ENCODE results near the gene LTBP2.

Gene LTBP2

DNA sequence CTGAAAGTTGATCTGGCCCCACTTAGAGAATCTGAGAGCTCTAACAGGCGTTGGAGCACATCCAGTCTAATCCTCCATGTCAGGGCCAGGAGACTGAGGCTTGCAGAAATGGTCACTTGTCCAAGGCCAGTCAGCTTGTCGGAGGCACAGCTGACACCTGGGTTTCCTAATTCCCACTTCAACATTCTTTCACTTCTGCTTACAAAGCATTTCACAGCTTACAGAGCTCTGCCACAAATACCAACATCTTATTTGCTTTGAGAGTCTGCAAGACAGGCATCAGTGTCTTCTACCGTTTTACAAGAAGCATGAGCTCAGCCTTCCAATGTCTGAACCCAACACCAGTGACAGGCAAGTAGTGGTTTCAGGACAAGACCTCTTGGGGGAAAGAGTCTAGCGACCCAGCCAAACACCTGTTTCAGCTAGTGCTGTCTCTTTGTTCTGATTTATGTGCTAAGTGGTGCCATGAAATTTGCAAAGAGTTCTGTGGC lies 86.6 kb downstream of the LTBP2 start:
- Histone ChIP-seq H3K9ac (ENCODE audit: low read depth, low read length) (no peak overlapping the region), H3K4me1 (ENCODE audit: control insufficient read depth, insufficient read depth, low read length) (no peaks in the 10 kb centered on the region), H3K9me3 (ENCODE audit: control insufficient read depth, insufficient read depth, low read length) (no peaks in the 10 kb centered on the region), H3K27me3 (ENCODE audit: control insufficient read depth, insufficient read depth, low read length) (no peaks in the 10 kb centered on the region), H3K4me3 (ENCODE audit: low read depth, low read length) (no peak overlapping the region), H3K36me3 (ENCODE audit: control insufficient read depth, insufficient read depth, low read length) (no peaks in the 10 kb centered on the region)

DNA sequence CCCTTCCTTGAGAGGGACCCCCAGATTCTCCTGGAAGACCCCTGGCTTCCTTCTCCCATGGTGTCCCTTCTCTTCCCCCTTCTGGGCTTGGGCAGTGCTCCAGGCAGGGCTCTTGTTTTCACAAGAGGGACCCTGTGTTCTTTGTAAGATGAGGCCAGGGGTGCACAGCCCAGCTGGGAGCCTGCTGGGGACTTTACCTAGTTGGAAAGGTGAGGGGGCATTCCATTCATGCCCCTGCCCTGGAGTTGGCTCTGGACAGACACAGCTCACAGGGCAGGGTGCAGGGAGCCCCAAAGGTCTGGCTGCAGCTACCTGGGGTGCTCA lies 87.3 kb downstream of the LTBP2 start:
- H3K9ac ChIP-seq (ENCODE audit: low read depth, low read length): no peak overlapping the region
- H3K9me3 ChIP-seq (ENCODE audit: control insufficient read depth, insufficient read depth, low read length): no peaks in the 10 kb centered on the region
- H3K4me3 ChIP-seq (ENCODE audit: low read depth, low read length): no peak overlapping the region
- H3K4me1 ChIP-seq (ENCODE audit: control insufficient read depth, insufficient read depth, low read length): no peaks in the 10 kb centered on the region
- H3K27me3 ChIP-seq (ENCODE audit: control insufficient read depth, insufficient read depth, low read length): no peaks in the 10 kb centered on the region
- no peaks in the 10 kb centered on the region for H3K36me3 ChIP-seq (ENCODE audit: control insufficient read depth, insufficient read depth, low read length)

DNA sequence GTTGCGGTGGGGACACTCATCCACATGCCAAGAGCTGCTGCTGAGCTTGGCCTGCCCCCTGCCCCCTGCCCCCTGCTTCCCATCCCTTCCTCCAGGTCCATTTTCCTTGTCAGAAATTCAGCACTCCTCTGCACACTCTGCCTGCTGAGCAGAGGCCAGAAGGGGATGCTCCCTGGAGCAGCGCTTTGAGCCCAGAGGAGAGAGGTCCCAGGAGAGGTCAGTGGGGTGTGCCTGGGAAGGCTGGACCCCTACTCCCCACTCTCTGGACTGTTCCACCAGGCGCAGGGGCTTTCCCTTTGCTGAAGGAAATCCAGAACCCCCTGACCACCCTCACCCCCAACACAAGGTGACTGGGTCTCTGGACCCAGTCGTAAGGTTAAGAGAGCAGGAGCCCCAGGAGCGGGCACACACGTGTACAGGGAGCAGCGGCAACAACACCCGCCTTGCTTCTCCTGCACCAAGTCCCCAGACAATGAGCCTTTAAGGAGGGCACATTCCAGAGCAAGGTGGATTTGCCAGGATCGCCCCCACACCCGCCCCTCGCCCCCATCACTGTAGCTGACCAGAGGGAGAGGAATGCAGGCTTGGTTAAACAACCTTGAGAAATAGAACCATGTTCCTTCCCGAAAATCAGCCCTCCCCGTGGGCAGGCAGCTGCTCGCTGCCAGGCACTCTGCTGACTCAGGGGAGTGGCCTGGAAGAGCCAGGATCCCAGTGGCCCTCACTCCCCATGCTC lies 87.8 kb downstream of the LTBP2 start:
- no peak overlapping the region for H3K4me3 ChIP-seq (ENCODE audit: low read depth, low read length)
- no peaks in the 10 kb centered on the region for H3K4me1 ChIP-seq (ENCODE audit: control insufficient read depth, insufficient read depth, low read length)
- no peak overlapping the region for H3K9ac ChIP-seq (ENCODE audit: low read depth, low read length)
- H3K27me3 ChIP-seq (ENCODE audit: control insufficient read depth, insufficient read depth, low read length): no peaks in the 10 kb centered on the region
- H3K9me3 ChIP-seq (ENCODE audit: control insufficient read depth, insufficient read depth, low read length): no peaks in the 10 kb centered on the region
- H3K36me3 ChIP-seq (ENCODE audit: control insufficient read depth, insufficient read depth, low read length): no peaks in the 10 kb centered on the region

DNA sequence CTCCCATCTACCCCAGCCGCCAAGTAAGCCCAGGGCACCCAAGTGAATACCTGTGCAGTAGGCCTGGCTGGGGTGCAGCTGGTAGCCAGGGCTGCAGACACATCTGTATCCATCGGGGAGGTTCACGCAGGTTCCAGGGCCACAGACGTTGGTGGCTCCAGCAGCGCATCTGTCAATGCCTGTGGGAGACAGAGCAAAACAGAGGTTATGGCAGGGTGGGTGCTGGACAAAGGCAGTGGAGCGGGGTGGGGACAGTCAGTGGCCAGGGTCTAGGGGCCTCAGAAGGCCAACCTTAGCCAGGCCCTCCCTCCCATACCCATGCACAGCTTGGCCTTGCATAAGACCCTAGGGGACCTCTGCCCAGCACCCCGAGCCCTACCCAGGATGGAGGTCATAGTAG lies 89.3 kb downstream of the LTBP2 start:
- Histone ChIP-seq H3K9ac (ENCODE audit: low read depth, low read length) (no peak overlapping the region), H3K4me3 (ENCODE audit: low read depth, low read length) (no peak overlapping the region), H3K9me3 (ENCODE audit: control insufficient read depth, insufficient read depth, low read length) (no peaks in the 10 kb centered on the region), H3K4me1 (ENCODE audit: control insufficient read depth, insufficient read depth, low read length) (no peaks in the 10 kb centered on the region), H3K36me3 (ENCODE audit: control insufficient read depth, insufficient read depth, low read length) (no peaks in the 10 kb centered on the region), H3K27me3 (ENCODE audit: control insufficient read depth, insufficient read depth, low read length) (no peaks in the 10 kb centered on the region)

DNA sequence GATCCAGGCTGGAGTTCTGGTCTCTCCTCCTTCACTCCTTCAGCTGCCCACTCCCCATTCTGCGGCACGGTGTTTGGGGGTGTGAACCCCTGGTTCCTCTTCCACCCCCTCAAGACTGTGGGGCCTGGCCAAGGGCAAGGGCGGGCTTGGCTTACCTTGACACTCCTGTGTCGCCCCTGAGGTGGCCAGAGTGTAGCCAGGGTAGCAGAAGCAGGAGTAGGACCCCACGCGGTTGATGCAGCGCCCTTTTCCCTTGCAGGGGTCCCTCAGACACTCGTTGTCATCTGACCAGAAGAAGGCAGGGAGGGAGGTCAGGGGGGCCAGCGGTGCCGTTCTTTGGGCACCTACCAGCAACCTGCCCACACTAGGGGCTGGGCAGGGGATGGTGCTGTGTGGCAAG lies 90.3 kb downstream of the LTBP2 start:
- Histone ChIP-seq H3K36me3 (ENCODE audit: control insufficient read depth, insufficient read depth, low read length) (no peaks in the 10 kb centered on the region), H3K4me1 (ENCODE audit: control insufficient read depth, insufficient read depth, low read length) (no peaks in the 10 kb centered on the region), H3K9me3 (ENCODE audit: control insufficient read depth, insufficient read depth, low read length) (no peaks in the 10 kb centered on the region), H3K9ac (ENCODE audit: low read depth, low read length) (no peak overlapping the region), H3K27me3 (ENCODE audit: control insufficient read depth, insufficient read depth, low read length) (no peaks in the 10 kb centered on the region), H3K4me3 (ENCODE audit: low read depth, low read length) (no peak overlapping the region)

DNA sequence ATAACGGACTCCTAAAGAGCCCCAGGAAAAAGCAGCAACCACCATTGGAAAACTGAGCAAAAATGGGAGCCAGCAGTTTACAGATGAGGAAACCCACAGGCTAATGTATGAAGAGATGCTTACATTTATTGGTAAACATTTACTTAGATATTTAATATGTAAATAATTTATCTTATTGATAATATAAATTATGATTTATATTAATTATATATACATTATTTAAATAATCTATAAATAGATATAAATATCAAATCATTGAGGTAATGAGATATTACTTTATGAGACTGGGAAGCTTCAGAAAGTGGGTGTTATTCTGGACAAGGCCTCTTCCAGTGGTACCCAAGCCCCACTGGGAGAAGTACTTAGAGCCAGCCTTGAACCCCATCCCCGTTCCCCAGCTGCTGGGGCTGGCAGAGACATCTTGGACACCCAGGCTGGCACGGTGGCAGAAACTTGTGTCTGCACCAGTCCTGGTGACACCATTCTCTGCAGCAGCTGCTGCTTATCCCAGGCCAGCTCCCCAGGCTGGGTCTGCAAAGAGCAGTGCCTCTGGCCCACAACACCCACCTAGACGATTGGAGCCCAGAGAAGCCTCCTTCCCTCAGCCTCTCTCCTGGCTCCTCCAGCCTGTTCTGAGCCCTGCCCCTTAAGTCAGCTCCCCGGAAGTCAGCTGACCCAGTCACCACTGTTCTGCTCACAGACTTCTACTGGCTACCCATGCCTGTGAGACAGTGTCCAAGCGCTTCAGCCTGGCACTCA lies 92.5 kb downstream of the LTBP2 start:
- H3K27me3 ChIP-seq (ENCODE audit: control insufficient read depth, insufficient read depth, low read length): no peaks in the 10 kb centered on the region
- no peak overlapping the region for H3K4me3 ChIP-seq (ENCODE audit: low read depth, low read length)
- no peaks in the 10 kb centered on the region for H3K36me3 ChIP-seq (ENCODE audit: control insufficient read depth, insufficient read depth, low read length)
- no peaks in the 10 kb centered on the region for H3K9me3 ChIP-seq (ENCODE audit: control insufficient read depth, insufficient read depth, low read length)
- no peaks in the 10 kb centered on the region for H3K4me1 ChIP-seq (ENCODE audit: control insufficient read depth, insufficient read depth, low read length)
- H3K9ac ChIP-seq (ENCODE audit: low read depth, low read length): no peak overlapping the region

DNA sequence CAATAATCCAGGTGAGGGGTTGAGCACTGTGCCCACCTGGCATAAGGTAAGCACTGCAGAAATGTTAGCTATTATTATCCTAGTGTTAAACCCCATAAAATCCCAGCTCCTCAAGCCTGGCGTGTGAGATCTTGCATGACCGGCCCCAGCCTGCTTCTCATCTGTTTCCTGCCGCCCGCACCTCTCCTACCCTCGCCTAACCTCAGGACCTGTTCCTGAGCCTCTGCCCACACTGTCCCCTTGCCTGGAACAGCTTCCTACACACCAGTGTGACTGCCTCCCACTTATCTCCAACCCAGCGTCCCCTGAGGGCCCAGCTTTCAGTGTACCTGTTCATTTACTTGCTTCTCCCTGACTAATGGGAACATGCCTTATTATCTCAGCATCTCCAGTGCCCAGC lies 93.8 kb downstream of the LTBP2 start:
- H3K4me3 ChIP-seq (ENCODE audit: low read depth, low read length): no peak overlapping the region
- no peak overlapping the region for H3K9ac ChIP-seq (ENCODE audit: low read depth, low read length)
- H3K4me1 ChIP-seq (ENCODE audit: control insufficient read depth, insufficient read depth, low read length): no peaks in the 10 kb centered on the region
- H3K27me3 ChIP-seq (ENCODE audit: control insufficient read depth, insufficient read depth, low read length): no peaks in the 10 kb centered on the region
- H3K9me3 ChIP-seq (ENCODE audit: control insufficient read depth, insufficient read depth, low read length): no peaks in the 10 kb centered on the region
- no peaks in the 10 kb centered on the region for H3K36me3 ChIP-seq (ENCODE audit: control insufficient read depth, insufficient read depth, low read length)

DNA sequence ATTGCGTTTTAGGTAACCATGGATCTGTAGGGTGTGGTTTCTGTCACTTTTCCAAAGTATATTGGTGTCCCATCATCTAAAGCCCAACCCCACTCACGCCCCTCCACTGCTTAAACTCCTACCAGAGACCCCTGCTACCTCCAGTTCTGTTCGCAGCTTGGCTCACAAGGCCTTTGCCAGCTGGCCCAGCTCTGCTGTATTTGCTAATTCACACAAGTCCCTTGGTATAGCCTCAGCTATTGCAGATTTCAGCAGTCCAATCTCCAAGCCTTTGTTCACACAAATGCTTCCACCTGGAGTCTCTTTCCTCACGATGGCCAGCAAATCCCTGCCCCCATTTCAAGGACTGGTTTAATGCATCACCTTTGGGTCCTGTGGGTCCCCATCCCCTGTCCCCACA lies 94.3 kb downstream of the LTBP2 start:
- no peak overlapping the region for H3K4me3 ChIP-seq (ENCODE audit: low read depth, low read length)
- H3K36me3 ChIP-seq (ENCODE audit: control insufficient read depth, insufficient read depth, low read length): no peaks in the 10 kb centered on the region
- no peak overlapping the region for H3K9ac ChIP-seq (ENCODE audit: low read depth, low read length)
- H3K4me1 ChIP-seq (ENCODE audit: control insufficient read depth, insufficient read depth, low read length): no peaks in the 10 kb centered on the region
- H3K9me3 ChIP-seq (ENCODE audit: control insufficient read depth, insufficient read depth, low read length): no peaks in the 10 kb centered on the region
- H3K27me3 ChIP-seq (ENCODE audit: control insufficient read depth, insufficient read depth, low read length): no peaks in the 10 kb centered on the region

DNA sequence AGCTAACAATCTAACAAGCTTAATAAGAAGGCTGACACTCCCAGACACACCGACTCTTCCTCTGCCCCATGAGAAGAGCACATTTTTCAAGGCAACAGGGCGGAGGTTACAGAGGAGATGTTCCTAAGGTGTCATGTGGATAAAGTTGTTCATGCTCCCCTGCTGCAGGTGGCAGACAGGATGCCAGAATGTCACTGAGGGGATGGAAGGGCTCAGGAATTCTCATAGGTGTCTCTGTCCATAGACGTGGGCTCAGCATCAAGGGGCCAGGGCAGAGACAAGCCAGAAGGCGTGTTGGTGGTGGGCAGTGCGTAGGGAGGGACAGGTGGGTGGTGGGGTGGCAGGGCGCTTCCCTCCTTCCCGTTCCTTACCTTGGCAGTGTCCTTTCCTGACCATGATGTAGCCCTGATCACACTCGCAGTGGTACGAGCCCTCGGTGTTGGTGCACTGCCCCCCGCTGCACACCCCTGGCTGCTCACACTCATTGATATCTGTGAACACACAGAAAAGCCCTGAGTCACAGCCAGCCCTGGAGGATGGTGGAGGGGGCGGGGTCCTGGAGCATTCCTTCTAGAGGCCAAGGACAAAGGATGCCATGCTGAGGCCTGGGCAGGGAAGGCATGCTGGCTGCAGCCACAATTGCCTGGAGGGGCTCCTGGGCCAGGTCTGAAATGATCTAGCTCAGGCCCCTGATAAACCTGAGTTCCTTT lies 95.4 kb downstream of the LTBP2 start:
- Histone ChIP-seq H3K36me3 (ENCODE audit: control insufficient read depth, insufficient read depth, low read length) (no peaks in the 10 kb centered on the region), H3K4me1 (ENCODE audit: control insufficient read depth, insufficient read depth, low read length) (no peaks in the 10 kb centered on the region), H3K4me3 (ENCODE audit: low read depth, low read length) (no peak overlapping the region), H3K9me3 (ENCODE audit: control insufficient read depth, insufficient read depth, low read length) (no peaks in the 10 kb centered on the region), H3K9ac (ENCODE audit: low read depth, low read length) (no peak overlapping the region), H3K27me3 (ENCODE audit: control insufficient read depth, insufficient read depth, low read length) (no peaks in the 10 kb centered on the region)

DNA sequence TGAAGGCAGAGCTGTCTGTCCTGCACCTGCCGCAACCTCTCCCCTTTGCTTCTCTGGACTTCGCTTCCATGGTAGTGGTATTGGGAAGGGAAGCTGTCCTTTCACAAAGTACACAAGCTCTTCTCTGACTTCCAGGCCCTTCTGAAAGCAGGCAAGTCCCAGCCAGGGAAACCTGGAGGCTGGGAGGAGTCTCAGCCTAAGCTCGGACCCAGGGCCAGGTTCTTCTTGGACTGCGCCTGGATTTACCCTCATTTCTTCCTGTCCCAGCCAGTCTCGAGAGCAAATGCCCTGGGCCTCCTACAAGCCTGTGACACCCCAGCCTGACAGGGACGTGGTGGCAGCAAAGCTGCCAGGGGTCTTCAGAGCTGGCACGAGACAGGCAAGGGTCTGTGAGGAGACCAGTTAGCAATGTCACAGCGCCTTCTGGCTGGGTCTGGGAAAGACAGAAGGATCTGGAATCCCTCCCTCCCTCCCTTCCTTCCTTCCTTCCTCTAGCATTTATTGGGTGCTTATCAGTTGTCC lies 96.1 kb downstream of the LTBP2 start:
- no peaks in the 10 kb centered on the region for H3K9me3 ChIP-seq (ENCODE audit: control insufficient read depth, insufficient read depth, low read length)

DNA sequence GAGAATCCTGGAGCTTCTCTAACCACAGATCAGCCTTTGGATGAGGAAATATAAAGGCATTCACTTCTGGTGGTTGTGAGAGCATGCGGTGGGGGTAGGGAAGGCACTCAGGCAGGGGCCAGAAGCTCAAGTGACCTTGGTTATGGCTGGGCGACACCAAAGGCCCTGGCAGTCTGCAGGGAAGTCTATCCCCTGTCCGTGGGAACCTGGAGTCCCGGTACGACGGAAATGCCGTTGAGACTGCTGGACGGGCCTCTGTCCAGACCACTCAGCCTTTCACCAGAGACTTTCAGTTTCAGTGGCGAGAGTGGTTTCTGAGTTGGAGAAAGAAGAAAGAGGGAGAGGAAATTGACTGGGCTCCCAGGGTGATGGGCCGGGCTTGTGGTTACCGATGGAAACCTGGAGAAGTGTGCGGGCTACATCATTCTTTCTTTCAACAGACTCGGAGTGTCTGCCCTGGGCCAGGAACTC lies 97.5 kb downstream of the LTBP2 start:
- Histone ChIP-seq H3K27me3 (ENCODE audit: control insufficient read depth, insufficient read depth, low read length) (no peaks in the 10 kb centered on the region), H3K4me3 (ENCODE audit: low read depth, low read length) (no peak overlapping the region), H3K9me3 (ENCODE audit: control insufficient read depth, insufficient read depth, low read length) (no peaks in the 10 kb centered on the region)

More for the DNA sequence above, 96.1 kb downstream of the LTBP2 start:
- H3K4me1 ChIP-seq (ENCODE audit: control insufficient read depth, insufficient read depth, low read length): no peaks in the 10 kb centered on the region
- H3K4me3 ChIP-seq (ENCODE audit: low read depth, low read length): no peak overlapping the region
- H3K36me3 ChIP-seq (ENCODE audit: control insufficient read depth, insufficient read depth, low read length): no peaks in the 10 kb centered on the region
- no peaks in the 10 kb centered on the region for H3K27me3 ChIP-seq (ENCODE audit: control insufficient read depth, insufficient read depth, low read length)
- no peak overlapping the region for H3K9ac ChIP-seq (ENCODE audit: low read depth, low read length)

More for the DNA sequence above, 97.5 kb downstream of the LTBP2 start:
- Histone ChIP-seq H3K9ac (ENCODE audit: low read depth, low read length) (no peak overlapping the region), H3K4me1 (ENCODE audit: control insufficient read depth, insufficient read depth, low read length) (peaks cover 7% of the 10 kb centered on the region), H3K36me3 (ENCODE audit: control insufficient read depth, insufficient read depth, low read length) (no peaks in the 10 kb centered on the region)

All from iPS-15b (cell line).